ENCODE results near the gene SLC6A12. TPM values are rescaled to one million over a fixed set of nuclear protein-coding genes. Genes with fewer than 3 reads are reported as not detected.

Gene SLC6A12
- total RNA-seq, 4 donors from 2014 or later = 0.46 to 7.0 (median 2.1) TPM

DNA sequence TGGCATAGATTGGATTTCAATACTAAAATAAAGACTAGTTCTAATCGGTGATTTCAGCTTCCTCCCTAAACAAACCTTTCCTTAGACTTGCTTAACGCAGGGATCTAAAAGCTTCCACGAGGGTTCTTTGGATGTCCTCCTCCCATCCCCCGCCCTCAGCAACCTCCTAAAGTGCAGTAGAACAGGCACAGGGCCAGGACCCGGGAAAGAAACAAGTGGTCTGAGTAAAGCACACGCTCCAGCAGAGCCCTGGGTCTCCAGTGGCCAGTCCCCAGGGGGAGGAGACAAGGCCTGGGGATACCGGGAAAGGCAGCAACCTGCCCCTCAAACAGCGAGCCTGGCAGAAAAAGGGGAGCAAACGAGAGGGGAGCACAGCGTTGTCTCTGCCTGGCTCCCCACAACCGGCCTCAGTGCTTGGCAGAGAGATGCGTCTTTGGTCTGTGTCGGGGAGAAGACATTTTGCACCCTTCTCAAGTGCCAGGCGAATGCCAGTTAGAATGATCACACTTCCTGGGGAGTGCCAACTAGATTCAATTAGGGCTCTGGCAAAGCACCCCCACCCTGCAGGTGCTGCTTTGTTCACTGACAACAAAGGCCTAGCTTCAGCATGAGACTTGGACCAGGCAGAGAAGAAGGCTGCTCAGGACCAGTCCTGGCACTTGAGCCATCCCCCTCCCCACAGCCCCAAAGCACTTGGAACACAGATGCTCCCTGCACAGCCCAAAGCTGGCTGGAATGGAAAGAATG, 17.1 kb upstream of the SLC6A12 start:
- ATAC-seq (ENCODE audit: low FRiP score) (no peak), DNase-seq (ENCODE audit: low spot score) (no peak)
- TF ChIP-seq, protein P1, sequence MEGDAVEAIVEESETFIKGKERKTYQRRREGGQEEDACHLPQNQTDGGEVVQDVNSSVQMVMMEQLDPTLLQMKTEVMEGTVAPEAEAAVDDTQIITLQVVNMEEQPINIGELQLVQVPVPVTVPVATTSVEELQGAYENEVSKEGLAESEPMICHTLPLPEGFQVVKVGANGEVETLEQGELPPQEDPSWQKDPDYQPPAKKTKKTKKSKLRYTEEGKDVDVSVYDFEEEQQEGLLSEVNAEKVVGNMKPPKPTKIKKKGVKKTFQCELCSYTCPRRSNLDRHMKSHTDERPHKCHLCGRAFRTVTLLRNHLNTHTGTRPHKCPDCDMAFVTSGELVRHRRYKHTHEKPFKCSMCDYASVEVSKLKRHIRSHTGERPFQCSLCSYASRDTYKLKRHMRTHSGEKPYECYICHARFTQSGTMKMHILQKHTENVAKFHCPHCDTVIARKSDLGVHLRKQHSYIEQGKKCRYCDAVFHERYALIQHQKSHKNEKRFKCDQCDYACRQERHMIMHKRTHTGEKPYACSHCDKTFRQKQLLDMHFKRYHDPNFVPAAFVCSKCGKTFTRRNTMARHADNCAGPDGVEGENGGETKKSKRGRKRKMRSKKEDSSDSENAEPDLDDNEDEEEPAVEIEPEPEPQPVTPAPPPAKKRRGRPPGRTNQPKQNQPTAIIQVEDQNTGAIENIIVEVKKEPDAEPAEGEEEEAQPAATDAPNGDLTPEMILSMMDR (IDR thresholded peaks at IDR 0.05) = no peak

- ATAC-seq (ENCODE audit: low FRiP score) (no peak), DNase-seq (ENCODE audit: low spot score) (no peak)
- TF ChIP-seq, protein P1 (IDR thresholded peaks at IDR 0.05) = no peak
Observed at GRCh38 chr12:229441-230191, 15.7 kb upstream of the SLC6A12 start.

DNA sequence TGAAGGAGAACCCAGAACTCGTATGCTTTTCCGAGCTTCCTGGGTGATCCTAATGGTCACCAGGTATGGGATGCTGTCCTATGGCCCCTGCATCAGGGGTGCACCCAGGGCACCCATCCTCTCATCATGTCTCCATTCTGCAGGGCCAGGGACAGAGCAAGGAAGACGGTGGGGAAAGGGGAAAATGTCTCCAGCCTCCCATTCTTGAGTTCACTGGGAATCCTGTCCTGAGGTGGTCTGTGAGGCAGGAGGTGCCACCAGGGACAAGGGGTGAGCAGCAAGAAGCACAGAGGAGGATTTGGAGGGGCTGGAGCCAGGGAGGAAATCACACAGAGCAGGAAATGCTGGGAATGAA, 14.9 kb upstream of the SLC6A12 start:
- TF ChIP-seq, protein P1 (IDR thresholded peaks at IDR 0.05) = no peak
- no peak for DNase-seq (ENCODE audit: low spot score)
- ATAC-seq (ENCODE audit: low FRiP score) = no peak

GRCh38 chr12:227923-228845, 14.2 kb upstream of the SLC6A12 start:
- TF ChIP-seq, protein P1 (IDR thresholded peaks at IDR 0.05) = no peak
- ATAC-seq (ENCODE audit: low FRiP score) (no peak), DNase-seq (ENCODE audit: low spot score) (no peak)

- TF ChIP-seq, protein P1 (IDR thresholded peaks at IDR 0.05) = no peak
- ATAC-seq (ENCODE audit: low FRiP score) = no peak
- no peak for DNase-seq (ENCODE audit: low spot score)
Observed at GRCh38 chr12:227286-227915, 13.4 kb upstream of the SLC6A12 start.

GRCh38 chr12:226401-226800, 12.4 kb upstream of the SLC6A12 start:
- TF ChIP-seq, protein P1 (IDR thresholded peaks at IDR 0.05) = no peak
- ATAC-seq (ENCODE audit: low FRiP score) (no peak), DNase-seq (ENCODE audit: low spot score) (no peak)
